HFFc6 (cell line): ENCODE results near the gene NXT1. TPM values are rescaled to one million over a fixed set of nuclear protein-coding genes. Genes with fewer than 3 reads are reported as not detected.
A peak's percentile ranks its signal among the peaks of the same experiment; 100 is the strongest.

Source experiments
- DNase-seq: peaks from one replicate; pipeline ENCODE4 v3.0.0-alpha.2; 2018
- H3K27ac Mint-ChIP-seq: 2 replicates; pipeline ENCODE4 v1.8.0; 2020; ENCODE audit warnings: mild to moderate bottlenecking, mixed read lengths
- H3K27me3 Mint-ChIP-seq: 2 replicates; pipeline ENCODE4 v1.8.0; 2021; ENCODE audit warnings: mild to moderate bottlenecking, moderate library complexity, mixed read lengths; ENCODE audit not compliant: insufficient read depth
- H3K36me3 Mint-ChIP-seq: 2 replicates; pipeline ENCODE4 v1.8.0; 2021; ENCODE audit warnings: low read depth, mixed read lengths
- H3K4me1 Mint-ChIP-seq: 2 replicates; pipeline ENCODE4 v1.8.0; 2020; ENCODE audit warnings: low read depth, mixed read lengths
- H3K4me3 Mint-ChIP-seq: 2 replicates; pipeline ENCODE4 v1.8.0; 2020; ENCODE audit warnings: mild to moderate bottlenecking, moderate library complexity, mixed read lengths
- H3K9me3 Mint-ChIP-seq: 2 replicates; pipeline ENCODE4 v1.8.0; 2020; ENCODE audit warnings: mild to moderate bottlenecking, mixed read lengths
- total RNA-seq, 6 experiments: library from RNA; stranded (reverse); fragmentation: NEBNext Ultra II Directional; extraction: Animal tissue kit (Norgen Biotek cat#: 25700); gene quantifications; 2 replicates in 1 of 6; 3 replicates in 5 of 6; pipeline ENCODE4 v1.2.3, GENCODE V29; 2021
- TF ChIP-seq, protein P1 (sequence below): fragments of 200-600 bp; sonication (generic); IDR thresholded peaks from 2 replicates; pipeline ENCODE4 v1.5.0; 2021; ENCODE audit warnings: antibody characterized with exemption, mild to moderate bottlenecking

Gene NXT1
- total RNA-seq, 6 experiments from 2014 or later = 14.6 to 19.1 (median 15.9) TPM

DNA sequence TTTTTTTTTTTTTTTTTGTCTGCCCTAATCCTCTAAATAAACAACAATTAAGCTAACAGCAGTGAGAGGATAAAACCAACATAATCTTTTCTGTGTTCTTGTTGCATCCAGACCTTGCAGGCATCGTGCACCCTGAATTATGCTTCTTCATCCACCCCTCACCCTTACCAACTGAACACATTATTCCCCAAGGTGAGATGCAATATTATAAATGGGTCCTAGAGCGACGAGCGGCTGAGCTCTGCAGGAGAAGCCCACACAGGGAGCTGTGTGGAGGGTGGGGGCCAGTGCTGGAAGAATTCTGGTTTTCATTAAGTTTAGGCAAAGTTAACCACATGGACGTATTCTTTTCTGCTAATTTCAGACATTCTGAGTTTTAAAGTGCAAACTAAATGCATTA is 32.2 kb upstream of the NXT1 start:
- Mint-ChIP-seq H3K4me3 (no peak overlapping the region), H3K27ac (no peak overlapping the region), H3K36me3 (no peaks in the 10 kb centered on the region), H3K27me3 (peaks cover 15% of the 10 kb centered on the region), H3K4me1 (no peaks in the 10 kb centered on the region), H3K9me3 (no peaks in the 10 kb centered on the region)
- TF ChIP-seq, protein P1, sequence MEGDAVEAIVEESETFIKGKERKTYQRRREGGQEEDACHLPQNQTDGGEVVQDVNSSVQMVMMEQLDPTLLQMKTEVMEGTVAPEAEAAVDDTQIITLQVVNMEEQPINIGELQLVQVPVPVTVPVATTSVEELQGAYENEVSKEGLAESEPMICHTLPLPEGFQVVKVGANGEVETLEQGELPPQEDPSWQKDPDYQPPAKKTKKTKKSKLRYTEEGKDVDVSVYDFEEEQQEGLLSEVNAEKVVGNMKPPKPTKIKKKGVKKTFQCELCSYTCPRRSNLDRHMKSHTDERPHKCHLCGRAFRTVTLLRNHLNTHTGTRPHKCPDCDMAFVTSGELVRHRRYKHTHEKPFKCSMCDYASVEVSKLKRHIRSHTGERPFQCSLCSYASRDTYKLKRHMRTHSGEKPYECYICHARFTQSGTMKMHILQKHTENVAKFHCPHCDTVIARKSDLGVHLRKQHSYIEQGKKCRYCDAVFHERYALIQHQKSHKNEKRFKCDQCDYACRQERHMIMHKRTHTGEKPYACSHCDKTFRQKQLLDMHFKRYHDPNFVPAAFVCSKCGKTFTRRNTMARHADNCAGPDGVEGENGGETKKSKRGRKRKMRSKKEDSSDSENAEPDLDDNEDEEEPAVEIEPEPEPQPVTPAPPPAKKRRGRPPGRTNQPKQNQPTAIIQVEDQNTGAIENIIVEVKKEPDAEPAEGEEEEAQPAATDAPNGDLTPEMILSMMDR = no peak
- no peak for DNase-seq

DNA sequence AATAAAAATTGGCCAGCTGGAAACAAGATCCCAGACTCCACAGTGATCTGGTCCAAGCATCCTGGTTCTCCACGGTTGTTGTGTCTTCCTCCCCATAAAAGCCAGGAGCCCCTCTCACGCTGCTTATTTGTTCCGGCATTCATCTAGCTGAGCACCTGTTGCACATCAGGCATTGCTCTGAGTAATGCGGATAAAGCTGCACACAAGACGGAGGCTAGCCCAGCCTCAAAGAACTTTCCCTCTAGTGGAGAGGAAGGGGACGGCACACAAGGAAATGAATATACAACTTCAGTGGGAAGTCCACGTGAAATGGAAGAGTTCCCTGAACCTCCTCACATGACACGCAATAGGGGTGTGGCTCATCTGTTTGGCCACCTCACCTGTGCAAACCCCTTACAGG is 30.3 kb upstream of the NXT1 start:
- Mint-ChIP-seq H3K4me3 (no peak overlapping the region), H3K27ac (no peak overlapping the region), H3K36me3 (no peaks in the 10 kb centered on the region), H3K9me3 (no peaks in the 10 kb centered on the region), H3K27me3 (peaks cover 12% of the 10 kb centered on the region), H3K4me1 (no peaks in the 10 kb centered on the region)
- DNase-seq = no peak
- TF ChIP-seq, protein P1 = peak; percentile 71

DNA sequence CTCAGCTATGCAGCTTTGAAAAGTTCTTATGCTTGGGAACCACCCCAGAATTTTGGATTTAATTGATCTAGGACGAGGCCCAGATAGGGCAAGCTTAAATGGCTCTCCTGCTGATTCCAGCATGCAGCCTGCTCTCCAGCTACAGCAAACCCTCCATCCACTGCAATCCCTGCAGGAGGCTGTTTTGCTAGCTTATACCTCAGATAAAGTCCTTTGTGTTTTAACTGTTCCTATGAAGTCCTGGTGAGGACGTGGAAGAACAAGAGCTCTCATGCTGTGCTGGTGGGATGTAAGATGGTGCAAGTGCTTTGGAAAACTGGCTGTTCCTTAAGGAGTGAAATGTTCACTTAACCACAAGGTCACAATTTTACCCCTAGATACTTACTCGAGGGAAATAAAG is 25.5 kb upstream of the NXT1 start:
- no peak overlapping the region for H3K4me3 Mint-ChIP-seq
- no peaks in the 10 kb centered on the region for H3K4me1 Mint-ChIP-seq
- H3K9me3 Mint-ChIP-seq = no peaks in the 10 kb centered on the region
- H3K27ac Mint-ChIP-seq = no peak overlapping the region
- H3K27me3 Mint-ChIP-seq = peaks cover 12% of the 10 kb centered on the region
- H3K36me3 Mint-ChIP-seq = no peaks in the 10 kb centered on the region
- DNase-seq = no peak
- TF ChIP-seq, protein P1 = no peak

DNA sequence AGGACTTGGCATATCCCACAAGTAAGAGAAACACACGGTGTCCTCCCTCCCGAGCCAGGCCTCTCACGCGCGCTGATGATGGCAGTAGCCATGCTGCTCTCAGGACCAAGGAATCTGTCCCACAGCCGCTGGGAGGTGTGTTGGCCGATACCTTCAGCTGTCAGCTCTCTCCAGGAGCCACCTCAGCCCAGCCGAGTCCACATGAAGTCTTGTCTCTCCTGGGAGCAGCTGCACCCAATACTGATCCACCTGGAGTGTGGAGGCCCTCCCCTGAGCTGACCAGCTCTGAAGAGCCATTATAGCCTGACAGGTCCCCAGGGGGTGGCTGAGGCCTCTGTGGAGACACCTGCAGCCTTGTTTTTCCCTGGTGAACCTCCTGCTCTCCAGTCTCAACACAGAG is 23.8 kb upstream of the NXT1 start:
- TF ChIP-seq, protein P1 = no peak
- Mint-ChIP-seq H3K27me3 (peaks cover 11% of the 10 kb centered on the region), H3K27ac (no peak overlapping the region), H3K4me3 (no peak overlapping the region), H3K4me1 (no peaks in the 10 kb centered on the region), H3K36me3 (no peaks in the 10 kb centered on the region), H3K9me3 (no peaks in the 10 kb centered on the region)
- DNase-seq = no peak

- H3K4me3 Mint-ChIP-seq = no peak overlapping the region
- TF ChIP-seq, protein P1 = no peak
- H3K27ac Mint-ChIP-seq = no peak overlapping the region
- H3K36me3 Mint-ChIP-seq = no peaks in the 10 kb centered on the region
- no peaks in the 10 kb centered on the region for H3K4me1 Mint-ChIP-seq
- peaks cover 11% of the 10 kb centered on the region for H3K27me3 Mint-ChIP-seq
- no peak for DNase-seq
- H3K9me3 Mint-ChIP-seq = no peaks in the 10 kb centered on the region
These were observed 22.8 kb upstream of the NXT1 start for GRCh38 chr20:23327617-23328333.
